Dedifferentiated amniotic fluid mesenchymal stem cell (primary cell): ENCODE data around the gene HERPUD1.
"Not testable (repeated sequence)": the region's sequence is repeated elsewhere in the genome, so short reads cannot be mapped to it uniquely, and the experiment has no call there.

Experiments
- DNase-seq: peaks from one replicate; pipeline ENCODE4 v3.0.0-alpha.2; 2016; ENCODE audit errors: extremely low spot score

Gene HERPUD1

DNA sequence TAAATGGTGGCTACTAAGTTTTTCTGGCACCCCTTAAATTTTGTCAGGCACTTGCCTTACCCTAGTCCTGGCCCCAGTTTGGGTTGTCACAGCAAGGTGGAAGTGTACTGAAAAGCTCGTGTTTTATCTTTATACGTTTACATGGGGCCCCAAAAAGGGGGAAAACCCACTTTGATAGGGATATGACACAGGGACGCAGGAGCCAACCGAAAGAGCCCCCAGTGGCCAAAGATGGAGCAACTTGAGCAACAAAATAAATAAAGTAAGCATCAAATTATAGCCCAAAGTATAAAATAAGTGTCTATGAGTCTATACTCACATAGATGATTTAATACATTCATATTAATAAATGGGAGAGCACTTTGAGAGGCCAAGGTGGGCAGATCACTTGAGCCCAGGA, 24.8 kb downstream of the HERPUD1 start:
- no peak for DNase-seq

- DNase-seq, result no peak
These were observed 28.8 kb downstream of the HERPUD1 start for GRCh38 chr16:56960681-56961281.

DNA sequence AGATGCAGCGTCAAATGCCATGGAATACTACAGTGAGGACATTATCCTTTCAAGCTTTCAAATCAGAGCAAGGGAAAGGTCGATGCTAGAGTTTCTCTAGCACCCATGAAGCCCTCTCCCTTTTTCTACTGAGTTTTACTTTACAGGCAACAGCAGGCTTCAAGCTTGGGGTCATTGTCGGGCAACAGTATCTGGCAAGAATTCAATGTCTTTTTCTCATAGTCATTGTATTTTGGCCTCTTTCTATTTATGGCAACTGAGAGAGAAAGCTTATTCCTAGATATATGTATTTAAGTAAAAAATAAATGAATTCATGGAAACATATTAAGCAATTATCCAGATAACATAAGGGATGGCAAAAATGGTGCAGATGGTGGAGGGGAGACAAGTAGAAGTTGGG, 29.4 kb downstream of the HERPUD1 start:
- no peak for DNase-seq

- DNase-seq, result no peak
These were observed 29.9 kb downstream of the HERPUD1 start, which contains the start of gene CETP for GRCh38 chr16:56961851-56962281. Gene CETP (plus strand): TSS chr16:56961950. CDS start chr16:56961980, 30 bp downstream.

DNA sequence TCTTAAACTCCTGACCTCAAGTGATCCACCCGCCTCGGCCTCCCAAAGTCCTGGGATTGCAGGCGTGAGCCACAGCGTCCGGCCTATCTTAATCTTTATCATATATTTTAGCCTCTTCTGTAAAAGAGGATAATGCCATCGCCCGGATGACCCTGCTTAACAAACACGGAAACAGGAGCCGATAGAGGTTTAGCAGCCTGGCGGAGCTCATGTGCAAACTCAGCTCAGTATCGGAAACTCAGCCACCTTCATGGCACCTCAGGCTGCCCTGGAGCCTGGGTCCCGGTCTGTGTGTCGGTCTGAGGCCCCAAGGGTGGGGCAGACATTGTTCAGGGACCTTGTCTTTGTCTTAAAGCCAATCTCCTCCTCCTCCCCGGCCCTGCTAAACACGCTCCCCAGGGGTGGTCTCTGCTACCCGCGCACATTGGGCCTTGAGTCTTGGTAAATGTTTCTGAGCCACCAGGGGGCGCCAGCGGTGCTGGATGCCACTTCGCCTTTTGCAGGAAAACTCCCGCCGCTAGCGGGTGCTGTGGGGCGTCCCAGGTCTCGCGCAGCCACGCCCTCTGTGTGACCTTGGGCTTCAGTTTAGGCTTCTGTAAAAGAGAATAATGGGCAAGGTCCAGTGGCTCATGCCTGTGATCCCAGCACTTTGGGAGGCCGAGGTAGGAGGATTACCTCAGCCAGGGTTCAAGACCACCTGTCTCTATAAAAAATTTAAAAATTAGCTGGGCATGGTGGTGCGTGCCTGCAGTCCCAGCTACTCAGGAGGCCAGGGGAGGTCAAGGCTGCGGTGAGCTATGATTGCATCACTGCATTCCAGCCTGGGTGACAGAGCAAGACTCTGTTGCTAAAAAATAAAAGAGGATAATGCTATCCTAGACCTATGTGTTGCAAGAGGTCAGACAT, 32.6 kb downstream of the HERPUD1 start:
- no peak for DNase-seq

DNA sequence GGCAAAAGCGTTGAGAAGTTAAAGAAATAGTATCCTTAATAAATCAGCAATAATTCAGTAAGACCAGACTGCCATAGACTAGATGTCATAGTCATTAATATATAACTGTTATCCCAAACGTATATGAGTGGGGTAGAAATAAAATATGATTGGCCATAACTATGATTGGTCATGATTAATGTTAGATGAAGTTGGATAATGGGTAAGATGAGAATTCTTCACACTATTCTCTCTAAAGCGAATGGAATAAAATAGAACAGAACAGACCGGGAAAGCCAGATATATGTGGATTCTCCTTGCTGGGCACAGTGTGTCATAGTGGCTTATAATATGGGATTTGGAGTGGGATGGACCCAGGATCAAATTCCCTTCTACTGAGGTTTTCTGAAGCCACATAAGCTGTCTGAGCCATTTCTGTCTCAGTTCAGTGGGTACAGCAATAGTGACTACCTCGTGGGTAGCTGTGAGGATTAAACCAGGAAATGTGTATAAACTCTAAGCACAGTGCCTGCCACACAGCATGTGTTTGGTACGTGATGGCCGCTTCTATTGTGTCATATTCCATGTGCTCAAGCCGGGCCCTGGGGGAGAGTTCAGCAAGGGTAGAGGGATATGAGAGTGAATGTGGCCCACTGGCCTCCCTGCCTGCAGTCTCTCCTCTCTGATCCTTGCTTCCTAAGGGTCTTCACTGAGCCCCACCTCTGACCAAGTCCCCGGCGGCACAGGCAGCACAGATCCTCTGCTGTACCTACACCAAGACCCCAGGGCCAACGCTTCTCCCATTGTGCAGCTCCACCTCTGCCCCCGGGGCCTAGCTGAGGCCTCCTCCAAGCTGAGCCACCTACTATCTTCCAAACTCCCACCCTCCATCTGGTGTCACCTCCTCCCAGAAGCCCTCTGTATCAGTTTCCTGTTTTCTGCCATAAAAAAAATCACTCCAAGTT, 33.5 kb downstream of the HERPUD1 start:
- no peak for DNase-seq

DNA sequence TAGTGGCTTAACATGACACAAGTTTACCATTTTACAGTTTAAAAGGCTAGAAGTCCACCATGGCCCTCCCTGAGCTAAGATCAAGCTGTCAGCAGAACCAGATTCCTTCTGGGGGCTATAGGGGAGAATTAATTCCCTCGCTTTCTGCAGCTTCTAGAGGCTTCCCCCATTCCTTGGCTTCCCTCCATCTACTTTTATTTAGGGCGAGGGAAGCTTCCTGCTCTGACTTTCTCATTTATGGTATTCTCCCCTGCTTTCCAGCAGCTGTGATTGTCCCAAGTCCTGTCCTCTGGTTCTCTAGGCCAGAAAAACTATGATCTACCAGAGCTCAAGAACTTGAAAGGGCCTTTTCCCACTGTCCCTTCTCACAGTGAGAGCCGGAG, 34.1 kb downstream of the HERPUD1 start:
- DNase-seq, result no peak

GRCh38 chr16:56967733-56968132, 35.8 kb downstream of the HERPUD1 start:
- DNase-seq, result no peak

DNA sequence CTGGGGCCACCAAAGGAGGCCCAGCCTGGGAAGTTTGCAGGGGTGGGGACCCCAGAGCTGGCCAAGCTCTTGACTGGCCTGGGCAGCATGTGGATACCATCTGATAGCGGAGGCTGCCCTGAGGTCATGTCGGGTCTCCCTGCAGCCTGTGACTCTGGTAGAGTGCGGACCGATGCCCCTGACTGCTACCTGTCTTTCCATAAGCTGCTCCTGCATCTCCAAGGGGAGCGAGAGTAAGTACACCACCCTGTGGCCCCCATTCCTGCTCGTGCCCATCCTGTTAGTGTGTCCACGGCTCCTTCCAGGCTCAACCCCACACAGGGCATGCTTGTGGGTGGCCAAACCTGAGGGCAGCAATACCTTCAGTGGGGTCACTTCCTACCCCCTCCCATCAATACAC, 37.8 kb downstream of the HERPUD1 start:
- DNase-seq, result no peak

DNA sequence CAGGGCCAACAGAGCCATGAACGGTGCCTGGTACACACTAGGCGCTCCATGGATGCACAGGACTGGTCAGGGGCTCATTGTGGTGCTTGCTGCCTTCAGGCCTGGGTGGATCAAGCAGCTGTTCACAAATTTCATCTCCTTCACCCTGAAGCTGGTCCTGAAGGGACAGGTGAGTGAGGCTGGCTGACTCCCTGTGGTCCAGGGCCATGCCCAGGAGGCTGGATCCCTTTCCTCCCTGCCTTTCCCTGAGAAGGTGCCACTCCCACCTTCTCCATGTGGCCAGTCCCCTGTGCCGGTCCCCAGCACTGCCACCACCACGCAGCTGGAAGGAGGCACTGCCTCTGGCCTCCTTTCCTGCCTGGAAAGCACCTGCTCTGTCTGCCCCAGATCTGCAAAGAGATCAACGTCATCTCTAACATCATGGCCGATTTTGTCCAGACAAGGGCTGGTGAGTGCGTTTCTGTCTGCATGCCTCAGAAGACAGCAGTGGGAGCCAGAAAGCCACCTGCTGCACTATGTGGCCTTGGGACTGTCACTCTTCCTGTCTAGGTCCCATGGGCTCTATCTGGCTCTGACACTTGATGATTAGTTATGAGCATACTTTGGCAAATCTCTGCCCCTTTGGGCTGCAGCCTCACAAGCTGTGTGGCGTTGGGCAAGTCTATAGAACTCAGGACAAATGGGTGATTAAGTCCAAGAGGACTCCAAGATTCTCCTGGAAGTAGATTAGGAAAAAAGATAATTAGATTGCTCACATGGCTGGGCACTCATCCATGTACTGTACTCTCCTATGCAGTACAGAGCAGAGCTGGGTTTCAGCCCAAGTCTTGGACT, 39.2 kb downstream of the HERPUD1 start:
- DNase-seq, result no peak

DNA sequence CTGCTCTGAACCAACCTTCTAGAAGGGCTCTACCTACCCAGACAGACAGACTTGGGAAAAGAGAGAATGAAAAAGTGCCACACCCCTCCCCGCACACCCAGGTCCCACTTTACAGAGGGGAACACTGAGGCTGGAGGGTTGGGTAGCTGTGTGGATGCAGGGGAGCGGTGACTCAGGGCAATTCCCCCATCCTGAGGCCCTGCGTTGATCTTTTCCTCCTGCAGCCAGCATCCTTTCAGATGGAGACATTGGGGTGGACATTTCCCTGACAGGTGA, 39.8 kb downstream of the HERPUD1 start:
- DNase-seq, result no peak

GRCh38 chr16:56972403-56973293, 40.7 kb downstream of the HERPUD1 start:
- no peak for DNase-seq

DNA sequence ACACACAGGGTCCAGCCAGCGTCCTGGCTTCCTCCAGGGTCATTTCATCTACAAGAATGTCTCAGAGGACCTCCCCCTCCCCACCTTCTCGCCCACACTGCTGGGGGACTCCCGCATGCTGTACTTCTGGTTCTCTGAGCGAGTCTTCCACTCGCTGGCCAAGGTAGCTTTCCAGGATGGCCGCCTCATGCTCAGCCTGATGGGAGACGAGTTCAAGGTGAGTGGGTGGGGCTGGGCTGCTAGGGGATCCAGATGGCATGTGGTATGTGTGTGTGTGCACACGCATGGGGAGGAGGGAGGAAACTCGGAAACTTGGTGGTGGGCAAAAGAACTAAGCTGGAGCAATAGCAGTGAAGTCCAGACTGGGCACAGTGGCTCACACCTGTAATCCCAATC, 41.4 kb downstream of the HERPUD1 start:
- no peak for DNase-seq

DNA sequence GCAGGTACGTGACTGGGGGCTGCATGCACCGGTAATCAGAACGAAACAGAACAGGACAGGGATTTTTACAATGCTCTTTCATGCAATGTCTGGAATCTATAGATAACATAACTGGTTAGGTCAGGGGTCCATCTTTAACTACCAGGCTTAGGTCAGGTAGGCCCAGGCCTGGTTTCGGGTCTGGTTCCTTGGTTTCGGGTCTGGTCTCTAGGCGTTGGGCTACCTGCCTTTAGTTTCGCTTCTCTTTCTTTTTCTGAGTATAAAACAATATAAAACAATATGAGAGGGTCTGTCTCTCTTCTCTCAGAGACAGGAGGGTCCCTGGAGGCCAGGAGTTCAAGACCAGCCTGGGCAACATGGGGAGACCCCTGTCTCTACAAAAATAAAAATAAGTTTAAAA, 42.0 kb downstream of the HERPUD1 start:
- DNase-seq, result not testable (repeated sequence)

GRCh38 chr16:56974549-56975300, 42.8 kb downstream of the HERPUD1 start:
- DNase-seq, result no peak

DNA sequence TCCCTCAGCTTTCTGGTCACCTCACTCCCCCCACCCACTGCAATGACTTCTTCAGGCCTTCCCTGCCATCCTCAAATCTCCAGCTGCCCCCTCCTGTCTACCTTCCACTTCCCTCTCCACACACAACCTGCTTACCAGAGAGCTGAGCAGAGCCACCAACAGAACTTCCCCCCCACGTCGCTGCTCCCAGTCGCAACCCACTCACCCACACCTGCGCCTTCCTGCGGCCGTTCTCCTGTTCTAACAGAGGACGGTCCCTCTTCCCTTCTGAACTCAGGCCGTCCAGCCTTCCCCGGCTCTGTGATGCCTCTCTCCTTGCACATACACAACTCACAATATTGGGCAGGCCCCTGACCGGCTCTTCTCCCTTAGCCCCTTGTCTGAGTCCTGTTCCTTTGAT, 43.8 kb downstream of the HERPUD1 start:
- no peak for DNase-seq

GRCh38 chr16:56977216-56977615, 45.3 kb downstream of the HERPUD1 start:
- no peak for DNase-seq

DNA sequence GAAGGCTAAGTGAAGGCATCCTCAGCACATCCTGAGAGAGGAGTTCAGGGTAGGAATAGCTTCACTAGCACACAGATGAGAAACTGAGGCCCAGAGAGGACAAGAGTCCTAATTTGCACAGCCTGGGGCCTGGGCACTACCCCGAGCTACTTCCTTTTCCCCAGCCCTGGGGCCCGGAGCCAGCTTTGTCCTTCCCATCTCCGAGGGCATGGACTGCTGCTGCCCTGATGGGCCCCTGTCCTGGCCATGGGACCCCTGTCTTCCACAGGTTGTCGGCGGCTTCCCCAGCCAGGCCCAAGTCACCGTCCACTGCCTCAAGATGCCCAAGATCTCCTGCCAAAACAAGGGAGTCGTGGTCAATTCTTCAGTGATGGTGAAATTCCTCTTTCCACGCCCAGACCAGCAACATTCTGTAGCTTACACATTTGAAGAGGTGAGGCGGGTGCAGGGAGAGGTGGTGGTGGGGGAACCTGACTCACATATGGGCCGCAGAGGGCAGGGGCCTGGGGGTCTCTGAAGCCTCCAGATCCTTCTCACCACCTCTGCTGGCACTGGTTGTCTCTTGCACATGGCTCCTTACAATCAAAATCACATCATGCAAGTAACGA, 46.0 kb downstream of the HERPUD1 start:
- DNase-seq, result no peak

DNA sequence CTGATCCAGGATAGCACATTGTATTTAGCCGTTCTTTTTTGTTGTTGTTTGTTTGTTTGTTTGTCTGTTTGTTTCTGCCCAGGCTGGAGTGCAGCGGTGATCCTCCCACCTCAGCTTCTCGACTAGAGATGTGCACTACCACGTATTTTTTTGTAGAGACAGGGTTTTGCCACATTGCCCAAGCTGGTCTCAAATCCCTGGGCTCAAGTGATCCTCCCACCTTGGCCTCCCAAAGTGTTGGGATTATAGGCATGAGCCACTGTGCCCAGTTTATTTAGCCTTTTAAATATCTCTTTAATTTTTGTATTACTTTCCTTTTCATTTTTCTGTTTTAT, 48.2 kb downstream of the HERPUD1 start:
- no peak for DNase-seq
